SK-N-MC (cell line): ENCODE measurements around the gene IRAK3.

ENCODE experiments used
- EZH2 ChIP-seq: fragments of 200-600 bp; sonication (generic); IDR thresholded peaks from one replicate; pipeline ENCODE4 v1.6.1; 2017; ENCODE audit warnings: antibody characterized with exemption
- POLR2AphosphoS5 ChIP-seq: IDR thresholded peaks from 2 replicates; pipeline ENCODE4 v1.6.1; 2012; ENCODE audit warnings: mild to moderate bottlenecking, low read depth, low read length, borderline replicate concordance

GRCh38 chr12:66288121-66288520 lies 99.1 kb downstream of the IRAK3 start:
- TF ChIP-seq POLR2AphosphoS5 (no peak), EZH2 (no peak)
